ENCODE data around the gene ANXA2R.

The ANXA2R gene

GRCh38 chr5:43000111-43000840 lies 39.8 kb downstream of the ANXA2R start:
- peak; percentile 35 for DNase-seq (ENCODE audit: low spot score)

- DNase-seq (ENCODE audit: low spot score), result no peak
Measured at GRCh38 chr5:42995360-42995751, 44.8 kb downstream of the ANXA2R start.

GRCh38 chr5:42994555-42995359 lies 45.4 kb downstream of the ANXA2R start:
- DNase-seq (ENCODE audit: low spot score), result peak; percentile 91

GRCh38 chr5:42994246-42994554 lies 45.9 kb downstream of the ANXA2R start:
- no peak for DNase-seq (ENCODE audit: low spot score)

GRCh38 chr5:42993516-42994245 lies 46.4 kb downstream of the ANXA2R start:
- peak; percentile 58 for DNase-seq (ENCODE audit: low spot score)

GRCh38 chr5:42992088-42992879 lies 47.8 kb downstream of the ANXA2R start:
- peak; percentile 93 for DNase-seq (ENCODE audit: low spot score)

GRCh38 chr5:42991404-42992087 lies 48.6 kb downstream of the ANXA2R start:
- peak; percentile 21 for DNase-seq (ENCODE audit: low spot score)

- no peak for DNase-seq (ENCODE audit: low spot score)
Measured at GRCh38 chr5:42990892-42991291, 49.2 kb downstream of the ANXA2R start.
